Psoas muscle (tissue), 8 donors: Measurements from ENCODE around the gene LDLRAD4. TPM values are rescaled to one million over a fixed set of nuclear protein-coding genes. Genes with fewer than 3 reads are reported as not detected.
A peak's percentile ranks its signal among the peaks of the same experiment; 100 is the strongest.

Experiments
- ATAC-seq, 4 donors: fragments of 200-7000 bp; cut with Tn5 transposase; one replicate each; pipeline ENCODE4 v1.9.1; 2020; ENCODE audit warnings: moderate library complexity in 3 of 4, mild to moderate bottlenecking in 2 of 4
- DNase-seq, 2 donors: peaks; one replicate each; pipeline ENCODE4 v3.0.0-alpha.2; 2020
- H3K27ac ChIP-seq: fragments of 200-600 bp; one replicate; pipeline ENCODE4 v1.8.0; 2022
- H3K27me3 ChIP-seq, 3 donors: fragments of 200-600 bp in 1 of 3; one replicate each; pipeline versions ENCODE4 v1.6.1 to v1.8.0; 2013 to 2022; ENCODE audit warnings: low read length in 2 of 3, mild to moderate bottlenecking in 2 of 3, moderate library complexity in 1 of 3; ENCODE audit not compliant: insufficient read depth in 3 of 3
- H3K36me3 ChIP-seq, 2 donors: fragments of 200-600 bp in 1 of 2; one replicate each; pipeline versions ENCODE4 v1.6.1 to v1.8.0; 2013 to 2022; ENCODE audit warnings: low read depth in 1 of 2, mild to moderate bottlenecking in 1 of 2, moderate library complexity in 1 of 2; ENCODE audit not compliant: insufficient read depth in 1 of 2
- H3K4me1 ChIP-seq: fragments of 200-600 bp; one replicate; pipeline ENCODE4 v1.8.0; 2022
- H3K4me3 ChIP-seq: fragments of 200-600 bp; one replicate; pipeline ENCODE4 v1.8.0; 2022; ENCODE audit warnings: mild to moderate bottlenecking
- H3K9me3 ChIP-seq: fragments of 200-600 bp; one replicate; pipeline ENCODE4 v1.8.0; 2022
- CTCF ChIP-seq: fragments of 200-600 bp; IDR thresholded peaks from one replicate; pipeline ENCODE4 v1.8.0; 2022; ENCODE audit warnings: antibody characterized with exemption
- WGBS, 3 donors: extraction: QIAGEN DNeasy Blood & Tissue Kit; methylation state at CpG; one replicate each; pipeline versions ENCODE4 v1.1.6 to v1.1.7; 2013; 5-methylcytosine and 5-hydroxymethylcytosine counted together
- intact Hi-C, 2 donors: fragments of 100-400 bp; cut with DNase I; formaldehyde crosslinking; loops; one replicate each; pipeline versions ENCODE4 v1.11.0 to v1.14.2; 2022
- polyA plus RNA-seq, 3 donors: library from polyadenylated mRNA; stranded (reverse); fragments of 200-250 nt; gene quantifications; one replicate each; pipeline ENCODE4 v1.2.3, GENCODE V29; 2013
- total RNA-seq, 4 donors: library from RNA; stranded (reverse); fragmentation: NEBNext Ultra II Directional in 2 of 4; extraction: Animal tissue kit (Norgen Biotek cat#: 25700) in 2 of 4; gene quantifications; one replicate each; pipeline versions ENCODE4 v1.2.1 to v1.2.4, GENCODE V29; 2021 to 2023
- donor health status: healthy with polysubstance abuse.
- donor health status: DM: no; HTN: no; CAD: no; lungs with moderate emphysema.
- donor health status: Bipolar disorder and iron deficiency.
- donor health status: healthy.
- donor health status: DM: yes; HTN: yes; CAD: no.
- donor health status: DM: no; HTN: no; CAD: no.
- donor health status: DM: no; HTN: no; CAD: no.
- donor health status: DM: yes; HTN: yes; CAD: no.

Gene LDLRAD4
- total and polyA plus RNA-seq, 7 donors, result 1.8 to 13.9 (median 3.8) TPM

- H3K27ac ChIP-seq, result no peak overlapping the region
- DNase-seq (no peak), ATAC-seq (no peak)
- intact Hi-C loops, result no loop called here
- no peak overlapping the region for H3K4me3 ChIP-seq
- no peaks in the 10 kb centered on the region for H3K36me3 ChIP-seq
- TF ChIP-seq CTCF, result no peak
- no peaks in the 10 kb centered on the region for H3K27me3 ChIP-seq
- no peaks in the 10 kb centered on the region for H3K9me3 ChIP-seq
- WGBS, 3 donors, result 87 to 92% (median 88%) methylated on average over 7 of the region's 7 CpGs
- peaks cover 15% of the 10 kb centered on the region for H3K4me1 ChIP-seq
Observed at GRCh38 chr18:13424363-13424762, 205.8 kb downstream of the LDLRAD4 start.

- Histone ChIP-seq H3K27me3 (no peaks in the 10 kb centered on the region), H3K36me3 (no peaks in the 10 kb centered on the region), H3K4me3 (no peak overlapping the region), H3K4me1 (peaks cover 15% of the 10 kb centered on the region), H3K27ac (no peak overlapping the region), H3K9me3 (no peaks in the 10 kb centered on the region)
- TF ChIP-seq CTCF, result no peak
- 85 to 86% (median 85%) methylated on average over 16 of the region's 16 CpGs for WGBS, 3 donors
- ATAC-seq, result no peak
- intact Hi-C loops, result no loop called here
- no peak for DNase-seq
Observed at GRCh38 chr18:13425357-13426091, 207.0 kb downstream of the LDLRAD4 start.

- H3K27me3 ChIP-seq, result no peaks in the 10 kb centered on the region
- H3K36me3 ChIP-seq, result no peaks in the 10 kb centered on the region
- peaks cover 12% of the 10 kb centered on the region for H3K4me1 ChIP-seq
- TF ChIP-seq CTCF, result no peak
- no peak for DNase-seq
- no peaks in the 10 kb centered on the region for H3K9me3 ChIP-seq
- H3K4me3 ChIP-seq, result no peak overlapping the region
- no peak overlapping the region for H3K27ac ChIP-seq
- intact Hi-C loops, result no loop called here
- ATAC-seq, result peak in 3 of 4 donors; percentile 52 to 77 (median 54)
- WGBS, 3 donors, result 30 to 38% (median 38%) methylated on average over 3 of the region's 3 CpGs
Observed at GRCh38 chr18:13427354-13427753, 208.8 kb downstream of the LDLRAD4 start.

- intact Hi-C loops, result no loop called here
- Histone ChIP-seq H3K4me3 (no peak overlapping the region), H3K36me3 (no peaks in the 10 kb centered on the region), H3K9me3 (no peaks in the 10 kb centered on the region), H3K27me3 (no peaks in the 10 kb centered on the region), H3K4me1 (peaks cover 11% of the 10 kb centered on the region), H3K27ac (no peak overlapping the region)
- ATAC-seq, result peak in 1 of 4 donors; percentile 33
- WGBS, 3 donors, result 78 to 82% (median 79%) methylated on average over 3 of the region's 3 CpGs
- TF ChIP-seq CTCF, result no peak
- no peak for DNase-seq
Observed at GRCh38 chr18:13428319-13428718, 209.8 kb downstream of the LDLRAD4 start.

- ATAC-seq (no peak), DNase-seq (no peak)
- H3K9me3 ChIP-seq, result no peaks in the 10 kb centered on the region
- TF ChIP-seq CTCF, result no peak
- no peaks in the 10 kb centered on the region for H3K27me3 ChIP-seq
- H3K4me3 ChIP-seq, result no peak overlapping the region
- no peaks in the 10 kb centered on the region for H3K36me3 ChIP-seq
- peaks cover 13% of the 10 kb centered on the region for H3K4me1 ChIP-seq
- WGBS, 3 donors, result 83 to 89% (median 85%) methylated on average over 5 of the region's 5 CpGs
- intact Hi-C loops, result no loop called here
- no peak overlapping the region for H3K27ac ChIP-seq
Observed at GRCh38 chr18:13429016-13429415, 210.5 kb downstream of the LDLRAD4 start.
